Uterus (tissue), 4 donors: ENCODE results near the gene EMC1. TPM values are rescaled to one million over a fixed set of nuclear protein-coding genes. Genes with fewer than 3 reads are reported as not detected.
A peak's percentile ranks its signal among the peaks of the same experiment; 100 is the strongest.

Experiments used
- DNase-seq, 2 donors: peaks; one replicate each; pipeline ENCODE4 v3.0.0-alpha.2; 2019 to 2020
- H3K27ac ChIP-seq, 2 donors: fragments of 200-600 bp; sonication (generic); 1 replicate in 1 of 2; 2 replicates in 1 of 2; pipeline ENCODE4 v1.5.1; 2016 to 2018
- H3K27me3 ChIP-seq, 2 donors: fragments of 200-600 bp; sonication (generic); one replicate each; pipeline ENCODE4 v1.5.1; 2018 to 2019; ENCODE audit warnings: control low read depth in 1 of 2
- H3K36me3 ChIP-seq, 2 donors: fragments of 200-600 bp; sonication (generic); one replicate each; pipeline ENCODE4 v1.5.1; 2019; ENCODE audit warnings: control low read depth in 1 of 2
- H3K4me1 ChIP-seq, 2 donors: fragments of 200-600 bp; sonication (generic); one replicate each; pipeline ENCODE4 v1.5.1; 2018 to 2019; ENCODE audit warnings: control low read depth in 1 of 2
- H3K4me3 ChIP-seq, 2 donors: fragments of 200-600 bp; sonication (generic); 1 replicate in 1 of 2; 2 replicates in 1 of 2; pipeline ENCODE4 v1.5.1; 2018 to 2019; ENCODE audit warnings: mild to moderate bottlenecking in 1 of 2
- H3K9me3 ChIP-seq, 2 donors: fragments of 200-600 bp; sonication (generic); one replicate each; pipeline ENCODE4 v1.5.1; 2019; ENCODE audit warnings: control low read depth in 1 of 2
- POLR2A ChIP-seq, 2 donors: fragments of 450-650 bp; IDR thresholded peaks; one replicate each; pipeline ENCODE4 v1.6.1; 2016; ENCODE audit warnings: antibody characterized with exemption in 2 of 2, mild to moderate bottlenecking in 1 of 2, moderate library complexity in 1 of 2
- intact Hi-C: fragments of 100-400 bp; cut with DNase I; formaldehyde crosslinking; loops from one replicate; pipeline ENCODE4 v1.15.1; 2023; ENCODE audit warnings: low total_unique reads
- total RNA-seq, 4 donors: library from RNA; depleted of rRNA in 3 of 4; stranded (reverse); fragments of >200 nt in 3 of 4; gene quantifications; one replicate each; pipeline versions ENCODE4 v1.1.0 to v1.2.4, GENCODE V29; 2014 to 2023
- TF ChIP-seq, protein P1 (sequence below), 4 experiments: fragments of 200-600 bp in 2 of 4; fragments of 450-650 bp in 2 of 4; sonication (generic) in 2 of 4; IDR thresholded peaks; one replicate each; pipeline ENCODE4 v1.5.1; 2016 to 2019; ENCODE audit warnings: antibody characterized with exemption in 4 of 4, mild to moderate bottlenecking in 2 of 4, moderate library complexity in 1 of 4
- donor health status: DM: yes; HTN: yes; CAD: no.

EMC1 gene
- total RNA-seq, 4 donors from 2014 or later: 19.4 to 63.9 (median 41.3) TPM

DNA sequence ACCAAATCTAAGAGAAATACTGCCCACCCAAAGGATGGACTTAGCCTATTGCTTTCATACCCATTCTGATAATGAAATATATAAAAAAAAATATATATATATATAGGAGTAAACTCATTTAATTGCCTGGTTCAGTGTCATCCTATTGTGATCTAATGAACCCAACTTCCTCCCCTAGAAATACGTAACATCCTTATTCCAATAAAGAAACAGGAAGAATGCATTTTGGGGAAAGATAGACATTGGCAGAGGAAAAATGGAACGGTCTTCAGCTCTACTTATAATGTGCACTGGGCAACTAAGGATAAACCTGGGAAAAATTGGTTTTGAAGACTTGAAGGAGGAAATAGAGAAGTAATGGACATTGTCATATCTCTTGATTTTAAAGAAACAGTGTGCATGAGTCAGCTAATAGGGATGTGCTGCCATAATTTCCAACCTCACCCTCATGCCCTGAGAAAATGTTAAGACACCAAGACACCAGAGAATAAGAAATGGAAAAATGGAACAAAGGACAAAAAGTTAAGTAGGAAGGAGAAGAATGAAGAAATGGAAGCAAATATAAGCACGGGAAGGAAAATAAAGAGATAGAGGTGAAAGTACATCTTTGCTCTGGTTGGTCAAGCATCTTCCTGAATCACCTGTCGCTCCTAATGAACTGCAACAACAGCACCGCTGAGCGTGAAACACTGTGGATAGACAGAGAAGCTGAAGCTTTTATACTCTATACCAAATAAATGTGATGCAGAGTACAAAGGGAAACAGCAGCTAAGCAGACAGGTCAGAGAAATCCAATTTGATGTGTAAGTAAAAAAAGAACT, 46.7 kb downstream of the EMC1 start:
- intact Hi-C loops: no loop called here
- H3K27ac ChIP-seq: no peak overlapping the region
- no peaks in the 10 kb centered on the region for H3K9me3 ChIP-seq
- H3K4me1 ChIP-seq: peaks cover 6 to 15% of the 10 kb centered on the region in 2 donors
- H3K4me3 ChIP-seq: no peak overlapping the region
- no peak for DNase-seq
- no peaks in the 10 kb centered on the region for H3K27me3 ChIP-seq
- H3K36me3 ChIP-seq: no peaks in the 10 kb centered on the region
- TF ChIP-seq, protein P1, sequence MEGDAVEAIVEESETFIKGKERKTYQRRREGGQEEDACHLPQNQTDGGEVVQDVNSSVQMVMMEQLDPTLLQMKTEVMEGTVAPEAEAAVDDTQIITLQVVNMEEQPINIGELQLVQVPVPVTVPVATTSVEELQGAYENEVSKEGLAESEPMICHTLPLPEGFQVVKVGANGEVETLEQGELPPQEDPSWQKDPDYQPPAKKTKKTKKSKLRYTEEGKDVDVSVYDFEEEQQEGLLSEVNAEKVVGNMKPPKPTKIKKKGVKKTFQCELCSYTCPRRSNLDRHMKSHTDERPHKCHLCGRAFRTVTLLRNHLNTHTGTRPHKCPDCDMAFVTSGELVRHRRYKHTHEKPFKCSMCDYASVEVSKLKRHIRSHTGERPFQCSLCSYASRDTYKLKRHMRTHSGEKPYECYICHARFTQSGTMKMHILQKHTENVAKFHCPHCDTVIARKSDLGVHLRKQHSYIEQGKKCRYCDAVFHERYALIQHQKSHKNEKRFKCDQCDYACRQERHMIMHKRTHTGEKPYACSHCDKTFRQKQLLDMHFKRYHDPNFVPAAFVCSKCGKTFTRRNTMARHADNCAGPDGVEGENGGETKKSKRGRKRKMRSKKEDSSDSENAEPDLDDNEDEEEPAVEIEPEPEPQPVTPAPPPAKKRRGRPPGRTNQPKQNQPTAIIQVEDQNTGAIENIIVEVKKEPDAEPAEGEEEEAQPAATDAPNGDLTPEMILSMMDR (IDR thresholded peaks at IDR 0.05): no peak
- no peak for TF ChIP-seq POLR2A (IDR thresholded peaks at IDR 0.05)

DNA sequence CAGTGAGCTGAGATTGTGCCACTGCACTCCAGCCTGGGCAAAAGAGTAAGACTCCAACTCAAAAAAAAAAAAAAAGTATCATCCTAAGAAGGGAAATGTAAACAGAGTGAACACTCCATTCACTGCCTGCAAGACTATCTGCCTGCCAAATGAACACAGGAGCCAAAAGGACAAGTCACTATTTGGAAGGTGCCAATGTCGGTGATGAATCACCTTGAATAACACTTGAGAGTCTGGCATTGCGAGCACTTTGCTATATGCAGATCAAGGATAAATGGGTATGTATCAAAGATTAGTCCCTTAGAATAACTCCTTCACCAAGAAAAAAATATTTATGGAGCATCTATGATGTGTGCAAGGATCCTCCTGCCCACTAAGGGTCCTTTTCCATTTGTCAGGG, 47.9 kb downstream of the EMC1 start:
- intact Hi-C loops: no loop called here
- Histone ChIP-seq H3K27me3 (no peaks in the 10 kb centered on the region), H3K27ac (peak overlapping the region in 1 of 2 donors; percentile 48), H3K9me3 (no peaks in the 10 kb centered on the region), H3K4me3 (no peak overlapping the region), H3K36me3 (no peaks in the 10 kb centered on the region), H3K4me1 (peaks cover 6 to 9% of the 10 kb centered on the region in 2 donors)
- DNase-seq: no peak
- TF ChIP-seq, protein P1 (IDR thresholded peaks at IDR 0.05): no peak
- TF ChIP-seq POLR2A (IDR thresholded peaks at IDR 0.05): no peak

DNA sequence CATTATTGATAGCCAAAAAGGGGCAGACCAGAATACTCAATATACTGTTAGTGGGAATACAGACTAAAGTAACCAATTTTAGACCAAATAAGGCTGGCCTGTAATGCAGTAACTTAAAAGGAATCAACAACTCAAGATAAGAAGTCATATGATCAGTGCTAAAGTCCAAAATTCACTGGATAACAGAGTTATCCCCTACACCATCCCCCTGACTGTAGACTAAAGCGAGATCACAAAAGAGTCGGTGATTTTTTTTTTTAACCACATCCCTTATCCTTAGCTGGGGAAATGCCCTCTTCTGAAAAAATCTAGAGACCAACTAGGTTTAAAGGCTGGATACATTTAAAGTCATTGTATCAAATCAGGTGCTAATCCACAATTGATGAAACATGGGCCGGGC, 48.9 kb downstream of the EMC1 start:
- Histone ChIP-seq H3K4me1 (peaks cover 6 to 8% of the 10 kb centered on the region in 2 donors), H3K9me3 (no peaks in the 10 kb centered on the region), H3K27me3 (no peaks in the 10 kb centered on the region), H3K36me3 (no peaks in the 10 kb centered on the region), H3K27ac (peak overlapping the region in 1 of 2 donors; percentile 48), H3K4me3 (no peak overlapping the region)
- intact Hi-C loops: no loop called here
- DNase-seq: no peak
- TF ChIP-seq, protein P1 (IDR thresholded peaks at IDR 0.05): no peak
- no peak for TF ChIP-seq POLR2A (IDR thresholded peaks at IDR 0.05)

DNA sequence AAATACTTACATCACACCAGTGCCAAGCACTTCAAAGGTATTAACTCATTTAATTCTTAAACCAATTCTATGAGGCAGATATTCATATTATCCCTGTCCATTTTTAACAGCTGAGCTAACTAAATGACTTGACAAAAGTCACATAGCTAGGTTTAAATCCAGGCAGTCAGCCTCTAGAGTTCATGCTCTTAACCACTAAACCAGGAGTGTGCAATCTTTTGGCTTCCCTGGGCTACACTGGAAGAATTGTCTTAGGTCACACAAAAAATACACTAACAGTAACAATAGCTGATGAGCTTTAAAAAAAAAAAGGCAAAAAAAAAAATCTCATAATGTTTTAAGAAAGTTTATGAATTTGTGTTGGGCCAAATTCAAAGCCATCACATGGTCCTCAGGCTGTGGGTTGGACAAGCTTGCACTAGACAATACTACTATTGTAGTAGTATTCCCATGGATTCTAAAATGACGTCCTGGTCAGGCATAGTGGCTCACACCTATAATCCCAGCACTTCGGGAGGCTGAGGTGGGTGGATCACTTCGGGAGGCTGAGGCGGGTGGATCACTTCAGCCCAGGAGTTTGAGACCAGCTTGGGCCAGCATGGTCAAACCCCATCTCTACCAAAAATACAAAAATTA, 51.2 kb downstream of the EMC1 start:
- H3K36me3 ChIP-seq: no peaks in the 10 kb centered on the region
- no peaks in the 10 kb centered on the region for H3K27me3 ChIP-seq
- H3K4me3 ChIP-seq: no peak overlapping the region
- intact Hi-C loops: no loop called here
- no peak overlapping the region for H3K27ac ChIP-seq
- peaks cover 0 to 8% of the 10 kb centered on the region in 2 donors for H3K4me1 ChIP-seq
- no peak for DNase-seq
- TF ChIP-seq POLR2A (IDR thresholded peaks at IDR 0.05): no peak
- TF ChIP-seq, protein P1 (IDR thresholded peaks at IDR 0.05): no peak
- no peaks in the 10 kb centered on the region for H3K9me3 ChIP-seq

DNA sequence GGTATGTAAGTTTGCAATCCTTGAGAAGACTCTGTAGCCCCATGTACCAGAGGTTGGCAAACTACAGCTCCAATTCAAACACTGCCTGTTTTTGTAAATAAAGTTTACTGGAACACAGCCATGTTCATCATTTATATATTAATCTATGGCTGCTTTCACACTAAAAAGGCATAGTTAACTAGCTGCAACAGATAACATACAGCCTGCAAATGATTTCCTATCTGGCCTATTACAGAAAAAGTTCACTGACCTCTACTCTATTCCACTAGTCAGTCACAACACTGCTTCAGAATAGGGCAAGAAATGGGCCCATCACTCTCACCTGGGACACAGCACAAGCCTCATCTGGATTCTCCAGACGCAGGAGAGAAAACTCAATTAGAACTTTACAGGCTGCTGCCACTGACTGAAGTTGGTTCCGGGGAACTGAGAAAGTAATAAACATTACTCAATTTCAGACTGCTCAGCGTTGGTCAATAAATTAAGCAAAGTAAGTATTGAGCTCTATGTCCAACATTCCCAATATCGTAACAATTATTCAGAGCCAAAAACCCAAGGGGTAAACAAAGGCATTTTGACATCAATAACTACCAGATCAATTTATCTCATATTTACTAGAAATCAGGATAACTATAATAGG, 51.9 kb downstream of the EMC1 start:
- no peak overlapping the region for H3K27ac ChIP-seq
- H3K4me3 ChIP-seq: no peak overlapping the region
- H3K4me1 ChIP-seq: peaks cover 0 to 8% of the 10 kb centered on the region in 2 donors
- intact Hi-C loops: no loop called here
- TF ChIP-seq POLR2A (IDR thresholded peaks at IDR 0.05): no peak
- TF ChIP-seq, protein P1 (IDR thresholded peaks at IDR 0.05): no peak
- no peaks in the 10 kb centered on the region for H3K36me3 ChIP-seq
- no peaks in the 10 kb centered on the region for H3K27me3 ChIP-seq
- DNase-seq: no peak
- no peaks in the 10 kb centered on the region for H3K9me3 ChIP-seq
